Naive thymus-derived CD4-positive, alpha-beta T cell (primary cell): ENCODE data around the gene NAA20. TPM values are rescaled to one million over a fixed set of nuclear protein-coding genes. Genes with fewer than 3 reads are reported as not detected.
A peak's percentile ranks its signal among the peaks of the same experiment; 100 is the strongest.

Experiments used
- ATAC-seq: fragments of 150-1000 bp; cut with Tn5 transposase; 2 replicates; pipeline ENCODE4 v1.10.0; 2021; ENCODE audit warnings: mild to moderate bottlenecking, moderate library complexity
- CTCF ChIA-PET: fragments of 350-600 bp; sonication (Branson Sonifier 250); formaldehyde crosslinking; loops from one replicate; lab custom pipeline; 2021; ENCODE audit warnings: antibody characterized with exemption; lab: Charles Lee
- POLR2A ChIA-PET: fragments of 350-600 bp; sonication (Branson Sonifier 250); formaldehyde crosslinking; loops from one replicate; lab custom pipeline; 2021; ENCODE audit warnings: antibody characterized with exemption, inconsistent platforms; lab: Charles Lee
- DNase-seq, 9 donors: peaks; one replicate each; pipeline versions ENCODE4 v3.0.0 to v3.0.0-alpha.2; 2020 to 2022; ENCODE audit warnings: mixed read lengths in 1 of 9
- H3K27ac ChIP-seq: one replicate; pipeline ENCODE4 v1.7.0; 2013; ENCODE audit warnings: mild to moderate bottlenecking, low read depth, low read length, moderate library complexity
- H3K27me3 ChIP-seq, 2 donors: one replicate each; pipeline ENCODE4 v1.7.0; 2013; ENCODE audit warnings: low read length in 2 of 2, mild to moderate bottlenecking in 2 of 2, moderate library complexity in 2 of 2; ENCODE audit not compliant: control insufficient read depth in 2 of 2, insufficient read depth in 2 of 2
- H3K36me3 ChIP-seq, 3 experiments: 1 replicate in 2 of 3; 2 replicates in 1 of 3; pipeline ENCODE4 v1.7.0; 2013; ENCODE audit warnings: low read length in 3 of 3, mild to moderate bottlenecking in 3 of 3, moderate library complexity in 1 of 3; ENCODE audit not compliant: insufficient read depth in 3 of 3, control insufficient read depth in 2 of 3
- H3K4me1 ChIP-seq, 2 donors: one replicate each; pipeline ENCODE4 v1.7.0; 2013; ENCODE audit warnings: low read length in 2 of 2, mild to moderate bottlenecking in 2 of 2, moderate library complexity in 1 of 2; ENCODE audit not compliant: control insufficient read depth in 2 of 2, insufficient read depth in 2 of 2
- H3K4me3 ChIP-seq: 2 replicates; pipeline ENCODE4 v1.7.0; 2013; ENCODE audit warnings: mild to moderate bottlenecking, low read length
- H3K9me3 ChIP-seq, 3 experiments: 1 replicate in 2 of 3; 2 replicates in 1 of 3; pipeline ENCODE4 v1.7.0; 2013; ENCODE audit warnings: low read length in 3 of 3; ENCODE audit not compliant: control insufficient read depth in 2 of 3
- H3K27ac Mint-ChIP-seq, 9 donors: one replicate each; pipeline ENCODE4 v1.8.0; 2020 to 2022; ENCODE audit warnings: mixed read lengths in 9 of 9, mild to moderate bottlenecking in 8 of 9, moderate library complexity in 5 of 9, inconsistent platforms in 2 of 9
- H3K27me3 Mint-ChIP-seq, 5 donors: one replicate each; pipeline ENCODE4 v1.8.0; 2021 to 2022; ENCODE audit warnings: mixed read lengths in 5 of 5, mild to moderate bottlenecking in 1 of 5
- H3K36me3 Mint-ChIP-seq, 5 donors: one replicate each; pipeline ENCODE4 v1.8.0; 2020 to 2022; ENCODE audit warnings: mixed read lengths in 5 of 5, mild to moderate bottlenecking in 3 of 5, inconsistent platforms in 1 of 5
- H3K4me1 Mint-ChIP-seq, 7 donors: one replicate each; pipeline ENCODE4 v1.8.0; 2020 to 2022; ENCODE audit warnings: mixed read lengths in 7 of 7, mild to moderate bottlenecking in 3 of 7, inconsistent platforms in 1 of 7
- H3K4me3 Mint-ChIP-seq, 10 donors: one replicate each; pipeline ENCODE4 v1.8.0; 2020 to 2022; ENCODE audit warnings: mild to moderate bottlenecking in 10 of 10, mixed read lengths in 10 of 10, moderate library complexity in 6 of 10, inconsistent platforms in 2 of 10
- H3K9me3 Mint-ChIP-seq, 11 donors: one replicate each; pipeline ENCODE4 v1.8.0; 2020 to 2022; ENCODE audit warnings: mixed read lengths in 11 of 11, mild to moderate bottlenecking in 4 of 11, inconsistent platforms in 1 of 11, moderate library complexity in 1 of 11
- intact Hi-C, 2 donors: fragments of 100-400 bp; cut with micrococcal nuclease; formaldehyde crosslinking; loops; one replicate each; pipeline ENCODE4 v1.15.1; 2023
- polyA plus RNA-seq, 2 donors: library from polyadenylated mRNA; unstranded; fragments of 300-500 nt; fragmentation: Illumina TruSeq; gene quantifications; one replicate each; pipeline ENCODE4 v1.2.3, GENCODE V29; 2021
- total RNA-seq, 6 experiments: library from RNA in 5 of 6; stranded (reverse) in 5 of 6; gene quantifications; 1 replicate in 5 of 6; 2 replicates in 1 of 6; pipeline ENCODE4 v1.2.3 and lab custom pipeline; 2021 to 2026

The NAA20 gene
- total and polyA plus RNA-seq, 7 experiments from 2014 or later, result 21.5 to 90.2 (median 29.6) TPM

DNA sequence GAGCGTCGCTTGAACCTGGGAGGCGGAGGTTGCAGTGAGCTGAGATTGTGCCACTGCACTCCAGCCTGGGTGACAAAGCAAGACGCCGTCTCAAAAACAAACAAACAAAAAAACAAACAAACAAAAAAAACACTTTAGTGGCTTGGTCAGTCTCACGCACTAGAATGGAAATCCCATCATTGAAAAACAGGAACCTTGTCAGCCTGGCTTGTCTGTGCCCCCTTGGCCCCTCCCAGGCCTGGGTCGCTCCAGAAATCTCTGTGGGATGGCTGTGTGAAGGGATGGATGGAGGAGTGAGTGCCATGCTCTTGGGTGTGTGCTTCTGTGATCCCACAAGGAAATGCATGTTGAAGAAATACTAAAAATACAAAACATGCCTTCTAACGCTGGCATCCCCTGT is 20.9 kb upstream of the NAA20 start:
- no peak overlapping the region for H3K27ac Mint-ChIP-seq
- peaks cover 0 to 3% (median 0%) of the 10 kb centered on the region in 7 donors for H3K4me1 Mint-ChIP-seq
- Histone ChIP-seq H3K4me3 (no peak overlapping the region), H3K27ac (no peak overlapping the region), H3K27me3 (no peaks in the 10 kb centered on the region), H3K9me3 (no peaks in the 10 kb centered on the region), H3K36me3 (no peaks in the 10 kb centered on the region), H3K4me1 (no peaks in the 10 kb centered on the region)
- DNase-seq (no peak), ATAC-seq (no peak)
- ChIA-PET POLR2A (no interaction called here), CTCF (no interaction called here)
- no peaks in the 10 kb centered on the region for H3K9me3 Mint-ChIP-seq
- intact Hi-C loops, result loop anchor here in 1 of 2 donors (10.0 kb wide), 1 partner anchor 211 kb away; no protein-coding TSS in a partner anchor
- peaks cover 14 to 21% (median 17%) of the 10 kb centered on the region in 5 donors for H3K27me3 Mint-ChIP-seq
- H3K4me3 Mint-ChIP-seq, result no peak overlapping the region
- no peaks in the 10 kb centered on the region for H3K36me3 Mint-ChIP-seq

DNA sequence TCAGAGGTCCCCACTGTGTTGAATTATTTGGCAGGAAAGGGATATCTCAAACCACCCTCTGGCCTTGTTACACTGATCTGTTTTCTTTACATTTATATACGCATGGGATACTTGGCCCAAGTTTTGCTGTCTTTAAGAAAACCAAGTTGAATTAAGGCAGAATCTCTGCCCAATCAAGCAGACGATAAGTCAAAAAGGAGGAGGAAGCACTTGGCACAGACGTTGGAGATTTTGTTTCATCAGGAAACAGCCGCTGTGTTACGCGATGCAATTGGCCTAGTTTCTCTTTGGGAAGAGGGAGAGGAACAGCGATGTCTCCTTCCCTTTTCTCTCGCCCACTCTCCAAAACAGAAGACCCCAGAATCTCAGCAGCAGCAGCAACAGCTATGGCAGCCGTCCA is 20.2 kb upstream of the NAA20 start:
- ATAC-seq (no peak), DNase-seq (no peak)
- H3K4me3 Mint-ChIP-seq, result no peak overlapping the region
- Histone ChIP-seq H3K4me3 (no peak overlapping the region), H3K27ac (no peak overlapping the region), H3K36me3 (no peaks in the 10 kb centered on the region), H3K27me3 (no peaks in the 10 kb centered on the region), H3K9me3 (no peaks in the 10 kb centered on the region), H3K4me1 (no peaks in the 10 kb centered on the region)
- ChIA-PET CTCF (no interaction called here), POLR2A (no interaction called here)
- no peaks in the 10 kb centered on the region for H3K36me3 Mint-ChIP-seq
- intact Hi-C loops, result loop anchor here in 1 of 2 donors (10.0 kb wide), 1 partner anchor 212 kb away; no protein-coding TSS in a partner anchor
- peaks cover 17 to 24% (median 22%) of the 10 kb centered on the region in 5 donors for H3K27me3 Mint-ChIP-seq
- H3K9me3 Mint-ChIP-seq, result no peaks in the 10 kb centered on the region
- H3K4me1 Mint-ChIP-seq, result peaks cover 0 to 4% (median 0%) of the 10 kb centered on the region in 7 donors
- H3K27ac Mint-ChIP-seq, result no peak overlapping the region

DNA sequence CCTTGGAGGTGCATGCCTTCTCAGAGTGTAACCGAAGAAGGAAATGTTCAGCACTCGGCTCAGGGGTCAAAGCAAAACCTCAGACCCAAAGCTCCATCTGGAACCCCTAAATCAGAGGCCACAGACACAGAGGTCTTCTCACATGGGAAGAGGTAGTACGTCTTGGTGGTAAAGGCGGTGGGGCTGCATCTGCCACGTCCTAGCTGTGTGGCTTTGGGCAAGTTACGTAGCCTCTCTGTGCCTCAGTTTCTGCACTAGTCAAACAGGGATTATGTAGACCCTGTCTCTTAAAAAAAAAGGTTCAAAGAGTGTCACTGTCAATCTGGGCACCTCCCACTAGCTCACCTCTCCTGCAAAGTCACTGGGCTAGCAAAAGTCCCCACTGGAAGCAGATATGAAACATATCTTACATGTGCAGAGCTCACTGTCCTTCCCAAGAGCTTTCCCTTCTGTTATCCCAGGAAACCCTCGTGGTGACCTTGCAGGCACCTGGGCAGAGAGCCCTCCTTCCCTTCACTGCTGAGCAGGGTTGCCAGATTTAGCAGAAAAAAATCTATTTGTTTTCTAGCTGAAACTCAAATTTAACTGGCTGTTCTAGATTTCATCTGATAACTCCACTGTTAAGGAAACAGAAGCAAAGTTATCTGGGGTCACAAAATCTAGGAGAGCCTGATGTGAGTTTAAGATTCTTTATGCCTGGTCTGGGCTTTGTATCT is 18.0 kb upstream of the NAA20 start:
- intact Hi-C loops, result loop anchor here in 1 of 2 donors (10.0 kb wide), 1 partner anchor 214 kb away; no protein-coding TSS in a partner anchor
- DNase-seq (no peak), ATAC-seq (no peak)
- ChIA-PET CTCF (no interaction called here), POLR2A (interaction anchor here (0.6 kb wide), 1 partner anchor 1585 kb away, joined by 7 read pairs; no protein-coding TSS in a partner anchor)
- H3K27ac Mint-ChIP-seq, result no peak overlapping the region
- Histone ChIP-seq H3K9me3 (no peaks in the 10 kb centered on the region), H3K4me1 (peaks cover 0 to 6% of the 10 kb centered on the region in 2 donors), H3K36me3 (no peaks in the 10 kb centered on the region), H3K27ac (no peak overlapping the region), H3K27me3 (peaks cover 0 to 3% of the 10 kb centered on the region in 2 donors), H3K4me3 (no peak overlapping the region)
- H3K4me3 Mint-ChIP-seq, result no peak overlapping the region
- no peaks in the 10 kb centered on the region for H3K9me3 Mint-ChIP-seq
- peaks cover 0 to 3% (median 0%) of the 10 kb centered on the region in 5 donors for H3K36me3 Mint-ChIP-seq
- peaks cover 12 to 19% (median 15%) of the 10 kb centered on the region in 7 donors for H3K4me1 Mint-ChIP-seq
- H3K27me3 Mint-ChIP-seq, result peaks cover 31 to 44% (median 40%) of the 10 kb centered on the region in 5 donors

DNA sequence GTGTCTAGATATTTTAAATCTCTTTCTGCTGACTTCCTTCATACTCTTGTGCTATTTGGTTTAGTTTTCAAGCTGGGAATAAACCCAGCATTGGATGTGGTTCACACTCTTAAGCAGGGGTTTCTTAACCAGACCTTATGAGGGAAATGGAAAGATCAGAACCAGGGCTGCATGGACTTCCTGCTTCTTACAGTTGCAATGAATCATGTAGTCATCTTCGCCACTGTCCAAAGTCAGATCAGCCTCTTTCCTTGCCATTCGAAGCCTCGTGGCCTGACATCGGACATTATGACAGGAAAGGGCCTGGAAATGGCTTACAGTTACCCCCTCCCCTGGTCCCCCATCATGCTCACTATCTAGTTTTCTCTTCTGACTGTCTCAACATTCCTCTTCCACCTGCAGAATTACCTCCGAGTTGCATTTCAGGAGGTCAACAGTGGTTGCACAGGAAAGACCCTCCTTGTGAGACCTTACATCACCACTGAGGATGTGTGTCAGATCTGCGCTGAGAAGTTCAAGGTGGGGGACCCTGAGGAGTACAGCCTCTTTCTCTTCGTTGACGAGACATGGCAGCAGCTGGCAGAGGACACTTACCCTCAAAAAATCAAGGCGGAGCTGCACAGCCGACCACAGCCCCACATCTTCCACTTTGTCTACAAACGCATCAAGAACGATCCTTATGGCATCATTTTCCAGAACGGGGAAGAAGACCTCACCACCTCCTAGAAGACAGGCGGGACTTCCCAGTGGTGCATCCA is 16.8 kb upstream of the NAA20 start:
- H3K27me3 Mint-ChIP-seq, result peaks cover 33 to 48% (median 43%) of the 10 kb centered on the region in 5 donors
- H3K4me3 Mint-ChIP-seq, result no peak overlapping the region
- POLR2A ChIA-PET, result no interaction called here
- CTCF ChIA-PET, result no interaction called here
- no peaks in the 10 kb centered on the region for H3K9me3 Mint-ChIP-seq
- Histone ChIP-seq H3K4me1 (peaks cover 0 to 7% of the 10 kb centered on the region in 2 donors), H3K36me3 (no peaks in the 10 kb centered on the region), H3K9me3 (no peaks in the 10 kb centered on the region), H3K4me3 (no peak overlapping the region), H3K27ac (no peak overlapping the region), H3K27me3 (peaks cover 0 to 3% of the 10 kb centered on the region in 2 donors)
- no peak overlapping the region for H3K27ac Mint-ChIP-seq
- H3K36me3 Mint-ChIP-seq, result peaks cover 0 to 3% (median 0%) of the 10 kb centered on the region in 5 donors
- H3K4me1 Mint-ChIP-seq, result peaks cover 12 to 20% (median 15%) of the 10 kb centered on the region in 7 donors
- DNase-seq (no peak), ATAC-seq (no peak)
- intact Hi-C loops, result no loop called here

DNA sequence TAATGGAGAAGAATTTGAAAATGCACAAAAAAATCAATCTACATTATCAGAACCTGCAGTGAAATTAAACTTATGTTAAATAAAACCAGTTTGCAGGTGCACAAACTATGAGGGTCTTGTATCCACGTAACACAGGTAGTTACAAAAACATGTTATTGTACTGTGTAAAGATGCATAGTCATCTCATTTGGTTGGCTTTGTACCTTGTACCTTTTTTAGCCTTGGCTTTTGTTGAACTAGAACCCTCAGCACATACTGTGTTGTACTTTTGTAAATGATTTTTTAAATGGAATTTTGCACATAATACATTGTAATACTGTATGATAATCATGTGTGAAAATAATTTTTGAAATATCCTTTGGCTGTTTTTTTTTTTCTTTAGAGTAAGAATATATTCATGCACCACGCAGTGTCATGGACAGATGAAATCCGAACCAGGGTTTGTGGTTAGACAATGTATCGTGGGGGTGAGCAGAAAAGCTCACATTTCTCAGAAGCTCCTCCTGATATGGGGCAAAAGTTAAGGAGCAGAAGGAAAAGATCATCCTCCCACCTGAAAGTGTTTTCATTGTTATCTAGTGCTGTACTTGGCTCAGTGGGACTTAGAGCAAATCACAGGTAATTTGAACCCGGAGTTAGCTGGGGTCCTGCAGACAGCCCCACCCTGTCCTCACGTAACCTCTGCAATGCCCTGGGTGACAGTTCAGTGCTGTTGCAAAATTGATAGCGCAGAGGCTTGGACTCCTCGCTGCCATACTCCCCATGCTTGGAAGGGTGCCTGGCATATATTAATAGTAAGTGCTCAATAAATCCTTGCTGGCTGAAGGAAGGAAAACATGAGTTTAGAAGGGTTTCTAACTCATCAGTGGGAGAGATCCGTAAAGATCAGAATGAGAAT is 14.8 kb upstream of the NAA20 start:
- ChIA-PET CTCF (no interaction called here), POLR2A (interaction anchor here (0.7 kb wide), 1 partner anchor 73 kb away, joined by 3 read pairs; no protein-coding TSS in a partner anchor)
- peaks cover 0 to 3% of the 10 kb centered on the region in 2 donors for H3K27me3 ChIP-seq
- ATAC-seq (no peak), DNase-seq (no peak)
- H3K9me3 ChIP-seq, result no peaks in the 10 kb centered on the region
- intact Hi-C loops, result no loop called here
- Mint-ChIP-seq H3K36me3 (peaks cover 0 to 3% (median 0%) of the 10 kb centered on the region in 5 donors), H3K27ac (no peak overlapping the region), H3K27me3 (peaks cover 29 to 51% (median 46%) of the 10 kb centered on the region in 5 donors), H3K9me3 (no peaks in the 10 kb centered on the region), H3K4me3 (peak overlapping the region; percentile 63 to 87 (median 76)), H3K4me1 (peaks cover 12 to 20% (median 15%) of the 10 kb centered on the region in 7 donors)
- peaks cover 0 to 7% of the 10 kb centered on the region in 2 donors for H3K4me1 ChIP-seq
- H3K27ac ChIP-seq, result no peak overlapping the region
- no peak overlapping the region for H3K4me3 ChIP-seq
- H3K36me3 ChIP-seq, result no peaks in the 10 kb centered on the region
